ENCODE results near the gene AMPH.

GRCh38 chr7:38411404-38411803 is 219.8 kb downstream of the AMPH start:
- TF ChIP-seq, protein P1, sequence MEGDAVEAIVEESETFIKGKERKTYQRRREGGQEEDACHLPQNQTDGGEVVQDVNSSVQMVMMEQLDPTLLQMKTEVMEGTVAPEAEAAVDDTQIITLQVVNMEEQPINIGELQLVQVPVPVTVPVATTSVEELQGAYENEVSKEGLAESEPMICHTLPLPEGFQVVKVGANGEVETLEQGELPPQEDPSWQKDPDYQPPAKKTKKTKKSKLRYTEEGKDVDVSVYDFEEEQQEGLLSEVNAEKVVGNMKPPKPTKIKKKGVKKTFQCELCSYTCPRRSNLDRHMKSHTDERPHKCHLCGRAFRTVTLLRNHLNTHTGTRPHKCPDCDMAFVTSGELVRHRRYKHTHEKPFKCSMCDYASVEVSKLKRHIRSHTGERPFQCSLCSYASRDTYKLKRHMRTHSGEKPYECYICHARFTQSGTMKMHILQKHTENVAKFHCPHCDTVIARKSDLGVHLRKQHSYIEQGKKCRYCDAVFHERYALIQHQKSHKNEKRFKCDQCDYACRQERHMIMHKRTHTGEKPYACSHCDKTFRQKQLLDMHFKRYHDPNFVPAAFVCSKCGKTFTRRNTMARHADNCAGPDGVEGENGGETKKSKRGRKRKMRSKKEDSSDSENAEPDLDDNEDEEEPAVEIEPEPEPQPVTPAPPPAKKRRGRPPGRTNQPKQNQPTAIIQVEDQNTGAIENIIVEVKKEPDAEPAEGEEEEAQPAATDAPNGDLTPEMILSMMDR (IDR thresholded peaks at IDR 0.05), result no peak
- TF ChIP-seq POLR2A (IDR thresholded peaks at IDR 0.05), result no peak

All from uterus (tissue), 2 donors.